GM03348 (cell line): ENCODE data around the gene APOB.

Source experiments
- DNase-seq: peaks from one replicate; pipeline ENCODE4 v3.0.0; 2012; ENCODE audit warnings: low spot score

APOB gene

DNA sequence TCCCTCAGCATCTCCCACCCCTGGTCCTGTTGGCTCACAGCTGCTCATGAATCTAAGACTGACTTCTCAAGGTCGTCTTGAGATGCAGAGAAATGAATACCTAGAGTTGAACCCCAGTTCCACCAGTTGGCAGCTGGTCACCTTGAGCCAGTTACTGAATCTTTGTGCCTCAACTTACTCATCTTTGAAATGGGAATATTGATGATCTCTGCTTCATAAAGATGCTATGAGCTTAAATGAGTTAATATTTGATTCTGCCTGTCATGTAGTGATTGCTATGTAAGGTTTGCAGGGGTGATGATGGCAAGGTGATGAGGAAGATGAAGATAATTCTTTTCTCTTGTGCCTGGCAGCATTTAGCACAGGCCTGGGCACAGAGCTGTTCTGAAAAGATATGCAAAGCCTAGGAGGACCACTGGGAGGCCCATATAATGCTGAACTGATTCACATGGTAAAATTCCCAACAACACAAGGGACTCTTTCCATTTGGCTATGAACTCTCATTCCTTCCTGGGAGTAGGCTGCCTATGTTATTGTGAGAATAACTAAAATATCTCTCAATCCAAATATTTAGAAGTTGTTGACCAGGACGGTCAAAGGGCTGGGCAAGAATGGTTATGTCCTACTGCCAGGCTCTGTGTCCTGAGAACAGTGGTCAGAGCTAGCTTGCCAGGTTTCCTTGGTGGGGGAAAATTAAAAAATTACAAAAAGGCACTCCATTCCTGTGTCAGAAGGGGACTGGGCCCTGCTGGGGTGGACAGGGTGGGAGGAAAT, 70.9 kb downstream of the APOB start:
- DNase-seq: no peak

DNA sequence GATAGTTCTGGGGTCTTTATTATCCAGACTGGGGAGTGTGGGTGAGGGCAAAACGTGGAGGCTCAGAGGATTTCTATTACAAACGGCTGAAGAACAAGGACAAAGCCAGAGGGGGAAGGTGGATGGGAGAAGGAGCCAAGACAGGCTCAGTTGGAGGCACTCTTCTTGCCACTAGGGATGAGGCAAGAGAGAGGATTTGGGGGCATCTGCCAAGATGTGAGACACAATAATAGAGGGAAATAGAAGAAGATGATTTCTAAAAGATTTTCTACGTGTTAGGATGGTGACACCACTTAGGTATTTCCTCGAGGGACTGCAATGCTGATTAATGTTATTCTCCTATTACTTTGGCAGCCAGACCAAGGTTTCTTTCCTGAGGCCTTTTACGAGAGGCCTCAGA, 71.8 kb downstream of the APOB start:
- no peak for DNase-seq

DNA sequence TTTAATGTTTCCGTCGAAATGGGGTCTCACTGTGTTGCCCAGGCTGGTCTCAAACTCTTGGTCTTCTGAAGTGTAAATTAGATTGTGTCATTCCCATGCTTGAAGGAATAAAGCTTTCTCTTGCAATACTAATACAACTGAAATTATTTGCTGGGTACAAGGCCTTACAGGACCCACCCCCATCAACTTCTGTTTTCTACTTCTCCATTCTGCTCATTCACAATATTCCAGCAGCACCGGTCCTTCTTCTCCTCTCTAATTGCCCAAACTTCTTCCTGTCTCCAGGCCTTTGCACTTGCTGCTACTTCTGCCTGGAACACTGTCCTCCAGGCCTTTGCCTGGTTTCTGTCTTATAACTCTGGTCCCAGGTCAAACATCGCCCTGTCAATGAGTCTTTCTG, 73.8 kb downstream of the APOB start:
- DNase-seq: no peak

DNA sequence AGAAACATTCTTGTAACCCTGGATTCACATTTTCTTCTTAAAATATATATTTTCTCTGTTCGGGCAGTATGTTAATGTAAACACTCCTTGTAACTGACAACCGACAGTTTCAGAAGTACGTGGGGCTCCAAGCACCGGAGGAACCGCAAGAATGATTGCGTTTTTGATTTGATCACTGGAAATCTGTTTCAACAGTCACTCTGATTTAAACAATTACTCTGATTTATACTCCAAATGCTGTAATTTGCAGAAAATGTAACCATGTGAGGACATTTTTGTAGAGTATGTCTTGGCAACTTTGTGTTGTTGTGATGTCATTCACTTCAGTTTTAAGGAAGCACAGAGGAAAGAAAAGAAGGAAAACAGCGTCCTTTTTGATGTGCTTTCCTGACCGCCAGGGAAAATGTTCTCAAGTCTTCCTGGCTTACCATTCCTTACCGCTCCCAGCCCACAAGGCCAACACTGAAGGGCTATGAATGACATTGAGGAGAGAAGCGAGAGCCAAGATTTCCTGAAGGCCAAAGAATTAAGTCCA, 77.7 kb downstream of the APOB start:
- DNase-seq: no peak

DNA sequence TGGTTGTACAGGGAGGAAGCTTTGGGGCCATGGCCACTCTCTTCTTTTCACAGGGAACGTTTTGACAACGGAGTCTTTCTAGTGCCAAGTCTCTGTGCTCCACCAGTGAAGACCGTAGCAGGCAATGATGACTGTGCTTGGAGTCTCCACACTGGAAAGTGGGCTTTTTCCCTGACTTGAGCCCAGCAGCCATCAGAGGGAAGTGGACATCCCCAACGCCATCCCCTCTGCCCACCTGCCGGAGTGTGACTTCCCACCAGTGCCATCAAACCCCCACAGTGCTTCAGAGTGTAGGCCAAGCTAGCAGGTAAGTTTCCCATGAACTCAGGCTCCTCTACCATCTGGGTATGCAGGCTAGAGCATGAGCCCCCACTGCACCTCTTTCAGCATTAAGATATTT, 78.7 kb downstream of the APOB start:
- DNase-seq: no peak

DNA sequence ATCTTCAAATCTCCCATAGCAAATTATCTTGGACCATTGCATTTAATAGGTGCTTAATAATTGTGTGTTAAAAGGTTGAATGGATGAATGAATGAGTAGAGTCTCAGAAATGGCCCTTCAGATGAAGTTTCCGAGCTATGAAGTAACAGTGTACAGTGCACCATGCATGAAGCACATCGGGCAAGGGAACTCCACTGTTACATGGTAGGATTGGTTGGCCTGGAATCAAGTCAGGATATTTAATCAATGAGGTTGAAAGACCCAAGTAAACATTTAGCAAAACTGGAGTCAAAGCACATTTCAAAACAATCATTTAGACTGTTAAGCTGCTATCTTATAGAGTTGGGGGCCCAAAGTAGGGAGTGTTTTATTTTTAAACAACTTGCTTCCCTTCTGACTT, 80.0 kb downstream of the APOB start:
- DNase-seq: no peak

DNA sequence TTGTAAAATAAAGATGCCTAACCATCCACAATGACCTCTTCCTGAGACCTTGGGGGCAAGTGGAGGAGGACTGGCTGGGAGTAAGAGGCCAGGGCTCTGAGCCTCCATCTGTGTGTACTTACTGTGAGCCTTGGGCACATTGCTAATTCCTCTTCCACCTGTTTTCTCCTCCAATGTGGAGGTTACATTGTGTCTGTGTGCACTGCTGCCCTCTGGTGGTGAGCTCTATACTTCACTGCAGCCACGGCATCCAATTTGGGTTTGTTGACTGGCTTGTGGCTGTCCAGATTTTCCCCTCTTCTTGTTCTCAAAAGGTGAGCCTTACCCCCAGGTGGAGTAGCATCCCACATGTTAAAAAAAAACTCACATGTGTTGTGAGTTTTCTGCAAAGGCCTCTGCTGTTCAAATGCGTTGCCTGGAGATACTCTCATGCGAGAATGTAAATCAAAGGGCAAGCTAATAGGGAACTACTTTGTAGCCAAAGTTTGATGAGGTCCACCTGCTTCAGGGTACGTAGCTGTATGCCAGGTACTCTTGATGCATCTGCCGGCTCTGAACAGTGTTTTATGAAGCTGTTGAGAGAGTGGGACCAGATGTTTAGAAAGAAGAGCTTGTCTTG, 80.8 kb downstream of the APOB start:
- peak; percentile 80 for DNase-seq

DNA sequence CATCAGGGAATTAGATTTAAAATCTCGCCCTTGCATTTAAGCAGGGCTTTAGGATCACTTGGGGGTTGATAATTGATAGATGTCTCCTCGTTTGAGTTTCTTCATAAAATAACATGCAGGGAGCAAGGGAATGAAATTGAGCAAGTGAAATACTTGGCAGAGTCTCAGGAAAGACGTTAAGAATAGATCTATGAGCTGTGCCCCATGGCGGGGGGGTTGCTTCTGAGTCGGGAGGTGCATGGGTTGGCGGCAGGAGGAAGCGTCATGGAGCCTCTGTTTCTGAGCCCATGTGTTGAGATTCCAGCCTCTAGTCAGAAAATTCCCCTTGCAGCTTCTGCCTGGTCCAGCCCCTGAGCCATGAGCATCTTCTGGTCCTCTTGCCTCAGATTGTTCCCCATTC, 82.0 kb downstream of the APOB start:
- no peak for DNase-seq

DNA sequence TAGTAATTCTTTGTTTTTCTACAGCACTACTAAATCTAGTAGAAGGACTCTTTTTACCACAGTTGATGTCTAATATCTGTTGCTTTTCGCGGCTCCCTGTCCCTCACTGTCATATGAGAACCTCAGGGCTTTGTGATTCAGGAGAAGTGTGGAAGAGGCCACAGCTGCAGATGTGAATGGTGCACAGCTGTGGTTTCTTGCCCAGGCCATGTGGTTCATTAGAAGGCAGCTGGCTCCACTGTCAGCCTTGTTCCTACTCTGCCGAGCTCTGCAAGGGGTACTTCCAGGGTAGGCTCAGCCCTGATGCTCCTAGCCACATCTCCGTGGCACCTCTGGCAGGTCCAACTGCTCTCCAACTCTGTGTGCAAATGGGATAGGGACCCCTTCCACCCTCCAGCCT, 83.9 kb downstream of the APOB start:
- DNase-seq: no peak

DNA sequence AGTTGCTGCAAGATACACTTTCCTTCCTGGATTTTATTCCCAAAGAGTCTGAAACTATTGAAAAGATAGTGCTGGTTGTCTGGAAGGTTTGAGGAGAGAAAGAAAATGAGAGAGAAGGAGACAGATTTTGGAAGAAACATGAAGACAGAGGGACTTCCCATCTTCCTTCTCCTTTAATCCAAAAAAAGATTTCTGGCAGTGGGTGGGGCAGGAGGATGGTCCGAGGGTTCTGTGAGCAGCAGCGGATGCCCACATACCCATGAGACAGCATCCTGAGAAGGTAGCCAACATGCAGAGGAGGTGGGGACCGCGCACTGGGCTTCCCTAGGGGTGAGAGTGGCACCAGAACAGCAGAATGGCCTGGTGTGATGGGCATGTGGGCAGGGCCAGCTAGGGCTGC, 84.6 kb downstream of the APOB start:
- no peak for DNase-seq

DNA sequence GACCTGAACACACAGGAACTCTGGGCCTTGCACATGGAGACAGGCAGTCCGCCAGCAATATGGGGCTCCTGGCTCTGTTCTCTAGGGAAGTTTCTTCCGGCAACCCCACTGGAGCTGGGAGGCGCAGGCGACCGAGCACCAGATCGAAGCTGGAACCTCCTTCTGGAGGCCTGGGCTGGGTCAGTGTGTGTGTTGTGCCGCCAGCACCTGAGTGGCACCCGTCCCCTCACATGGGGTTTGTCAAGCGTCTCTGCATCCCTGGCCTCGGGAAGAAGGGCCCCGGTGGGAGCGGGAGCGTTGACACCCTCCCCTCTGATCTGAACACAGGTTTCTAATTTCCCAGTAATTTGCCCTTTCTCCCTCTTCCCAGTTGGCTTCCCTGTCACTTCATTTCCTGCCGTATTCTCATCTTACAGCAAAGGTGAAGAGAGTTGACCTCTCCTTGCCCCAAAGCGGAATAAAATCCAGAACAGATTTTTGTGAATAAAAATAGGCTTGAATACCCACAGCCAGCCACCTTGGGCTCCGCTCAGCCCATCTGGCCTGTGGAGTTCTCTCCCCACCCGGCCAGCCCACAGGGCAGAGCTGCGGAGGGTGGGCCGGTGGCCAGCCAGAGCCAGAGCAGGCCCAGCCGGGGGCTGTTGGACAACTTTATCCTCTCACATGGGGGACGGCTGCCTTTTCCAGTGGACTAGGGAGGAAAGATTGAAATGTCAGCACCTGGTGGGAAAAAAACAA, 85.9 kb downstream of the APOB start:
- no peak for DNase-seq

DNA sequence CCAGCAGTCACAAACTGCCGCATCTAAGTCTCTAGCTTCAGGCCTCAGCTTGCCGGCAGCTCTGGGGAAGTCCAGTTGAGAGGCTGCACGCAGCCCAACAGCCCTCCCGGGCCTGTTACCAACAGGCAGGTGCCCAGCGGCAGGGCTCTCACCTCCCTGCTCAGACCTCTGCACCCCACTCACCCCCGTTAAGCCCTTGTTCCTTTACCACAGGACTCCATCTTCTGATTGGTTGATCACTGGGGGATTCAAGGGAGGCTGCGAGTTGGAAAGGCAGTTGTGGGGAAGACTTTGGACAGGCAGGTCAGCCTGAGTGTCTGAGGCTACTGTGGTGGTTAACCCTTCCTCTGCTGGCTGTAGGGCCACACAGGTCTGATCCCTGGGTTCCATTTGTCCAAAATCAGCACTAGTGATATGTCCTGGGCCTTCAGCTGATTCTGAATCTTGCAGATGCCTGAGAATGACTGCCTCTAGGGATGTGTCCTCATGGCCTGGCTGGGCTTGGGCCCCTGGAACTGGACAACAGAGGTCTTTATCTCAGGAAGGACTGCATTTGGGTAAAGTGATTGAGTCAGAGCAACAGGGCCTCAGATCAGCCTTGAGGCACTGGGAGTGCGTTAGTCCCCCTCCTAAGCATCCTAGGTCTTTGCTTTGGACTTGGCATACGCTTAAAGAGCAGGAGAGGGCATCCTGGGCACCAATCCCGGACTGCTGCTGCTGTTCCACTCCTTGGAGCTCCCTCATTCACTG, 88.4 kb downstream of the APOB start:
- no peak for DNase-seq

DNA sequence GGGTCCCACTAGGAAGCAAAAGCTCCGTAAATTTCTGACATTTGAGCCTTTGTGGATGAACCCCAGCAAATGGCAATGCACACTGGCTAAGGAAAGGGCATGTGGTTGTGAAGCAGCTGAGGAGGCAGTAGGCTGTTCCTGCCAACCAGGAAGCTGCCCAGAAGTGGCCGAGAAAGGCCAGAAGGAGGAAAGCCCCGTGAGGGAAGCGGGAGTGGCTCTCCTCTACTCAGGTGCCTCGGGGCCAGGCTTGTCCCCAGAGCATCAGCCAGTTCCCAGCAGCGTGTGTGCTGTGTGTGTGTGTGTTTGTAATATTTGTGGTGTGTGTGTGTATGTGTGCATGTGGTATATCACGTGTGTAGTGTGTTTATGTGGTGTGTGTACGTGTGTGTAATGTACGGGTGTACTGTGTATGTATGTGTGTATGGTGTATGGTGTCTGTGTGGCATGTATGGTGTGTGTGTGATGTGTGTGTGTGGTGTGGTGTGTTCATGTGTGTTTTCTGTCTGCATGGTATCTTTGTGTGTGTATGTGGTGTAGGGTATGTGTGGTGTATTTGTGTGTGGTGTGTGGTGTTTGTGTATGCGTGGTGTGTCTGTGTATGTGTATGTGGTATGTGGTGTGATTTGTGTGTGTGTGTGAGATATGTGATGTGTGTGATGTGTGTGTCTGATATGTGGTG, 90.6 kb downstream of the APOB start:
- no peak for DNase-seq
